GM18498 (cell line): ENCODE data around the gene AGBL1.

Source experiments
- ATAC-seq: cut with Tn5 transposase; IDR thresholded peaks from one replicate; pipeline ENCODE4 v1.9.1; 2021; ENCODE audit warnings: mild to moderate bottlenecking, moderate library complexity; ENCODE audit not compliant: unreplicated experiment

The AGBL1 gene

DNA sequence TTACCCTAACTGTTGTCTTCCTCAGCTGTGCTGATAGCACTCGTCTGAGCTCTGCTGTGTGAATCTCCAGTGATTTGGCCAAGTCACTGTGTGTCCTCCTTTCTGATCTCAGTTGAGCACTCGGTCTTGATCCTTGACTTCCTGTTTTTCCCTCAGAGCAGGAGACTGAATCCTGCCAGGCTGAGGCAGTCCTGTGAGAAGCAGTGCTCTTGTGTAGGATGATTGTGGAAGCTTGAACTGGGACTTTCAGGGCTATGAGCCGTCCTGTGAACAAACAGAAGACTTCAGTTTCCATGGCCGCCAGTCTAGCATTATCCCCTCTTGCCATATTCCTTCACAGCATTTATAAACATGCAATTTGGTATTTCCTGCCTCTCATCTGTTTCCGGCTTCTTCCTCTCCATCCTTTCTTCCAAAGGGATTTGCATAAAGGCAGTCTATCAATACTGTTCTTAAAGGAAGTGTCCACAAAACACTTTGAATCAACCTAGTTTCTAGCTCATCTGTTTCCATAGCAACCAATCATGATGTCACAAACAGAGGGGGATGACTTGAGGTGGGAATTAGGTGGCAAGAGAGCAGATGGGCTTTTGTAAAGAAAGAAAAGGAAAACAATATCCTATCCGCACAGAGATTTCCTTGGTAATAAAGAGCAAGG, 237.2 kb downstream of the AGBL1 start:
- no peak for ATAC-seq

DNA sequence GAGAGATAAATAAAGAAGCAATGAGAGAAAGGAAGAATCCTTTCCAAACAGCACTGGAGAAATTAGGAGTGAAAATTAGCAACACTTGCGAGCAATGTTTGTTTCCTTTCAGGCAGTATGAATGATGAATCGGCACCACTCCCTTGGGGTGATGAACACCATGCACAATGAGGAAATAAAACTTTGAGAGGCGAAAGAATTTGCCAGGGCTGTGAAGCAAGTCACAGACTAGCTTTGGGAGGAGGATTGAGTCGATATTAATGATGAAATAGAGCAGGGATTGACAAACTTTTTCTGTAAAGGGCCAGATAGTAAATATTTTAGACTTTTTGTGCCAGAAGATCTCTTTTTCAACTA, 237.7 kb downstream of the AGBL1 start:
- ATAC-seq, result no peak

DNA sequence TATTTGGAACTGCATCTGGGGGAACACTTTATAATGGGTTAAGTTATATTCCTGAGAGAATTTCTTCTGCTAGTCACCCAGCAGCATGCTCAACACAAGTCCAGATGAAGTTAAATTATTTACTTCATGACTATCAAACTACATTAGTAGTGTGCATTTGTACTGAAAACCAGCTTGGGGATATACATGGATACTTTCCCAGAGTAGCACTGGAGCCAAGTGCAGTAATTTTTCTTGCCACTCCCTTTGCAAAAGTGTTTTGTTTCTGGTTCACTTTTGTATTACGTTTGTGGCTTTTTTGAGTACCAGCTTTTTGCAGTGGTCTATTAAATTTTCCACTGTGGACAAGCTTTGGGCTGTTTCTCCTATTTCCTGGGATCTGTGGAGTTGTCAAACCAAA, 243.0 kb downstream of the AGBL1 start:
- ATAC-seq, result no peak

DNA sequence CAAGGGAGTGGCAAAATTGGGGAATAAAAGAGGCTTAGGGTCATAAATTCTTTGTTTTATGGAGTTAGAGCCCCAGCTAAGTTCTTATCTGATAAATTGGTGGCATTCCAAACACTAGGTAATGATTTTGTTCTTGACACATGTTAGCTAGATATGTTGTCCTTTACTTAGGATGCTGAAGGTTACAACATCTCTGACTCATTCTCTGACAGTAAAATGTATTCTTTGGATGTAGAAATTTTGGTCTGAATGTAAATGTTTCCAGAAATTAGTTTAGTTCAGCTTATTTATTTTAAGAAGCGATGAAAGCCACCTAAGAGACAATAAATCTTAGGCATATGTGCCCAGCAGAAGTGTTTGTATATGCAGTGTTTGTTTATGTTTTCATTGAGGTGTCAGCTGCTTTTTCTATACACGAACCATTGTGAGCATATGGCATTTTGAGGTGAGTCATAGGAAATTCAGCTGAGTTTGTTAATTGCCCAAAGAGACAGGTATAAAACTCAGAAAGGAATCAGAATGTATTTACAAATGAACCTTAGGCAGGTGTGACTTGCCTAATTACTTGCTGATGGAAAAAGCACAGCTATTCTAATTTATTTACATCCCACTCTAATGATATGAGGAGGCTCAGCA, 247.7 kb downstream of the AGBL1 start:
- no peak for ATAC-seq

DNA sequence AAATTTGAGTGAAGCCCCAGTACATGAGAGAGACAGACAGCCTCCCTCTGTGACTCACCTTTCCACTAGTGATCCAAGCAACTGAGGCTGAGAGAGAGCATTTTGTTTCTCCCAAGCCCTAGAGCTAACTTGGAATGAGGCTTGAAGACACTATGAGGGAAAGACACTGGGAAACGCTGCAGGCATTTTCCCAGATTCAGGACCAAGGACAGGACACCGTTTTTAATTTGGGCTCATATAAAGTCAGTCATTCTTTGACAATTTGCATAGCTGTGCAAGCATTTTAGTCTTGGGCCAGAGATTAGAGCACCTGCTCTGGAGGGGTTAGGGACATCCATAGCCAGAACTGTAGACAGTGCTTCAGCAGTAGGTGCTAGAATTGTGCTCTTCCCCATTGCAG, 249.0 kb downstream of the AGBL1 start:
- ATAC-seq, result no peak

DNA sequence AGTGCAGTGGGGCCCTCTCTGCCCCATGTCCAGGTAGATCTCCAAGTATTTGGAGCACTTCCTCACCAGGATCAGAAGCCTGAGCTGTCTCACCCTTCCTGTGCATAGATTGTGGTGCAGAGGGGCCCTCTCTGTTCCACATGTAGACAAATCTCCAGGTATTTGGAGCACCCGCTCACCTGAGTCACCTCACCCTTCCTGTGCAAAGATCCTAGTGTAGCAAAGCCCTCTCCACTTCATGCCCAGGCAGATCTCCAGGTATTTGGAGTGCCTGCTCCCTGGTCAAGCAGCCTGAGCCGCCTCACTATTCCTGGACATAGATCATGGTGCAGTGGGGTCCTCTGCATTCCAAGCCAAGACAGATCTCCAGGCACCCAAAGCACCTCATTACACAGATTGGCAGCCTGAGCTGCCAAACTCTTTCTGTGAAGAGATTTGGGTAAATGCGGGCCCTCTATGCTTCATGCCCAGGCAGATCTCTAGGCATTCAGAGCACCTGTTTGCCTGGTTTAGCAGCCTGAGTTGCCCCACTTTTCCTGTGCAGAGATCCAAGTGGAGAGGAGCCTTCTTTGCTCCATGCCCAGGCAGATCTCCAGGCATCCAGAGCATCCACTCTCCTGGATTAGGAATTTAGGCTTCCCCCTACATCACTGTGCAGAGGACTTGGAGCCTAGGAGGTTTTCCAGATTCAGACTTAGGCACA, 249.8 kb downstream of the AGBL1 start:
- ATAC-seq, result no peak

DNA sequence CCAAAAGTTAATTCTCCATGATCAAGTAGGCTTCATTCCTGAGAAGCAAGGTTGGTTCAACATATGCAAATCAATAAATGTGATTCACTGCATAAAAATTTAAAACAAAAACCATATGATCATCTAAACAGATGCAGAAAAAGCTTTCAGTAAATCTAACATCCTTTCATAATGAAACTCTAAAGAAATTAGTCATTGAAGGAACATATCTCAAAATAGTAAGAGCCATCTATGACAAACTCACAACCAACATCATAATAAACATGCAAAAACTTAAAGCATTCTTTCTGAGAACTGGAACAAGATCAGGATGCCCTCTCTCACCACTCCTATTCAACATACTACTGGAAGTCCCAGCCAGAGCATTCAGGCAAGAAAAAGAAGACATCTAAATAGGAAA, 254.1 kb downstream of the AGBL1 start:
- no peak for ATAC-seq

DNA sequence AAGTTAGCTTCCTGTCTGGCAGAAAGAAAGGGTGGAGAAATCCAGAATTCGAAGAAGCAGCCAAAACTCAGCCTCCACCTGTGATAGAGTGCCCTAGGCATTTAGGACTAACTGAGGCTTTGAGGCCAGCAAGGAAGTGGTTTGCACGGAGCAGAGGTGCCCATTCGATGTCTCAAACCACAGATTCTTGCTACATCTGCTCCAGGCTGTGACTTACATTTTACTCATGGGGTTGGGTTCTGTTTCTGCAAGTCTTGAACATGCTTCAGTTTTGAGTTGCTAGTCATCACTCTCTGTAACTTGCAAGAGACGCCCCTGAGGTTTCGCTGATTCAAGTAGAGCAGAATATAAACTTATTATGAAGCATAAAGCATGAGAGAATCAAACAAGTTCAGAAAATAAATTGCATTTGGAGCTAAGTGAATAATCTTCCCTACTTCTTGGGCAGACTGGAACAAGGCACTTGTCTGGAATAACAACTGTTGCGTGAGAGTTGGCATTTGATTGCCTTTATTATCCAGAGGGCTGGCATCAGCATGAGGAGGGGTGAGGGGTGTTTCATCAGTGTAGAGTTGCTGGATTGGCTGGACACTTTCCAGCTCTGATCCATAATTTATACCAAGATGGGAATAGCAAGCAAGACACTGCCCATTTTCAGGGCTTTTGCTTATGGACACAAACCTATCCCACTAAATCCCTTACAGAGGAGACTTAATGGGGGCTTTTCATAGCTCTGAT, 256.5 kb downstream of the AGBL1 start:
- no peak for ATAC-seq

DNA sequence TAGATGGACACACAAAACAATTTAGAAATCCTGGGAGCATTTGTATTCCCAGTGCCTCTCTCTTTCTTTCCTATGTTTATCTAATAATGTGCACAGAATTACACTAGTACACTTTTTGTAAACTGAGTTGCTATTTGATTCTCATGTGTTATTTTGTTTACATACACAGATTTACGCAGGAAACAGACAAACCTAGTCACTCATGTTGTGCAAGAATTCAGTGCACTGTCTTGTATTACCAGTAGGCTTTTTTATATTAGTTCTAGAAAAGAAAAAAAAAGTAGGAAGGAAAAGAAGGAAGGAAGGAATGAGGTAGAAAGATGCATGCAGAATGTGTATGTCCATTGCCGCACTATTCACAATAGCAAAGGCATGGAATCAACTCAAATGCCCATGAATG, 257.4 kb downstream of the AGBL1 start:
- ATAC-seq, result no peak

DNA sequence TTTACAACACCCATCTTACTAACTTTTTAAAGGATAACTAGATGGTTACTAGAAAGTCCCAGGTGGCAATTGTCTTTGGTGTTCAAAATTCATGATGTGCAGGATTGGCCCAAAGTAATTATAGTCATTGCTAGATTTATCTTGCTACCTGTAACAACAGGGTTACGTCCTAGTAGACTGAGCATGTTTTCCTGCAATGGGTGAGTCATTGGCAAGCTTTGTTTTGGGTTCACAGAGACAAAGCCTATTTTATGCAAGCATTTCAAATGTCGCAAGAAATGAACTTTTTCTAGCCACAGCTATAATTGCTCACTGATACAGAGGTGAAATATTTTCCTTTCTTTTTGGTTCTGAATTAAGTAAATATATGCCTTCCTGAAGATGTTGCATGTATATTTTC, 267.6 kb downstream of the AGBL1 start:
- ATAC-seq, result no peak

DNA sequence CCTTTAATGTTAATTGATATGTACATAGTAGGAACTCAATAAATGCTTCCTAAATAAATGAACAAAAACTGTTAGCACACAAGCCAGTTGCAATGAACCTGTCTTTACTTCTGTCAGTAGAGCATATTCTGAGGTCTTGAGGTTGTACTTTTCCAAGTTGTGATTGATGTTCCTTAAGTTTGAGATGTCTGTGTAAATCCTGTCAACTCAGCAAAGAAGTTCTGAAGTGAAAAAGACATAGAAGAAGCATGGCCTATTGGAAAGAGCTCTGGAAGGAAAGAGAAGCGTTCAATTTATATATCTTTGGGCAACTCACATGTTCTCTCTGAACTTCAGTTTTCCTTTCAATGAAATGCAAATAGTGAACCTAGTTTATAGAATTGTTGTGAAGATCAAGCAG, 269.9 kb downstream of the AGBL1 start:
- ATAC-seq, result no peak

DNA sequence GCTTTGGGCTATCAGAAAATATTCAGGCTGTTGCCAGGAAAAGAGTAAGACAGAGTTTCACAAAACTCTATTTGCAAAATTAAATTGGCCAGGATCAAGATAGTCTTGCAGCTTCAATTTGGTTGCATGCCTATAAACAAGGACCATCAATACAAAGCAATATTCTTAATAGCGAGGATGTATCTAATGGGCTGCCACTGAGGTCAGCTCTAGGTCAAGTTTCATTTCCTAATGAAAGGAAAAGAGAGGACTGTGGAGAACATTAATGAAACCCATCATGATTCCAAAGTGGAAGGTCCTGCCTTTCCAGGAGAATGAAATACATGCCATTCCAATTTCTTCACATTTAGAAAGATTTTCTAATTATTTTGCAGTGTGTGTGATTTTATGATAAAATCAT, 273.5 kb downstream of the AGBL1 start:
- no peak for ATAC-seq

DNA sequence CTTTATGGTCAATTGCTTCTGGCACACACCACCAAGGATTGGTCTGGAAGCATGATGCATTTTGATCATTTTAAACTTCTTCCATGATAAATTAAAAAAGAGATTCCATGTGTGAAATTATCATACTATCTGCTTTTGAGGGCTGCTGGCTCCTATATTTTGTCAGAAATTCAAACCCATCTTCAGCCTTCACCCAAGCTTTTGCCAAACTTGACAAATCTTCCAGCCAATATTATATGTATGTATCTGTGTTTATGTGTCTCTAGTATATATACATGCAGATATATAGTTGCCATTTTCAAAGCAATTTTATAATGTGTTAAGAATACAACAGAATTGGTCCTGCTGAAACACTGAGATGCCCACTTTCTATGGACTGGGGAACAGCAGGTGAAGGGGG, 275.7 kb downstream of the AGBL1 start:
- no peak for ATAC-seq

DNA sequence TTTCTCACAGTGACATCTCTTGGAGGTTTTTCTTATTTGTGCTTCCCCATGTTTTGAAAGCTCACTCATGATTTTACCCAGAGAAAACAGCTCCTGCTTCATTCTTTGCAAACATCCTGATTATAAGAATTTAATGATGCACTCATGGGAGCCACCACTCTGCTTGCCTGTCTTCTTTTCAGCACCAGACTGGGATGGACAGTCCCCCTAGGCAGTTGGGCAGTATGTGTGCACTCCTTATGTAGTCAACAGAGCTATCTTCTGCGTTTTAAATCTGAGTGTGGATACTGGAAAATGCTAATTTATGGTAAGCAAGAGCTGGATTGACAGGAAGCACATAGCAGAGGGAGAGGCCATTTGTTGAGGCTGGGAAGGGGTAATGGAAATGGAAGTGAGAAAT, 276.1 kb downstream of the AGBL1 start:
- ATAC-seq, result no peak

DNA sequence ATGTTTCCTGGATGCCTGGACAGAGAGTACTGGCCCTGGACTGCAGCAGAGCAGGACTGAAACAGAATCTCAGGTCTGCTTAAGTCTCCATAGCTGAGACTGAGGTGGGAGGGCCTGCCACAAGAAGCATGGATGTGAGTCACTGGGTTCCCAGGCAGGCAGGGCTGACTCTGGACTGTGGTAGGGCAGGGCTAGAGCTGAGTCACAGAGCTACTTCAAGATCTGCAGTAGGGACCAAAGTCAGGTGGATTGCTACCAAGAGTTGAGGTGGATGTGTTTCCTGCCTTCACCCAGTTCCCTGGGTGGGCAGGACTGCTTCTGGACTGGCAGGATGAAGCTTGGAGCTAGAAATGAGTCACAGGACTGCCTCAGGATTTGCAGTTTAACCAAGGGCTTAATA, 282.9 kb downstream of the AGBL1 start:
- no peak for ATAC-seq

DNA sequence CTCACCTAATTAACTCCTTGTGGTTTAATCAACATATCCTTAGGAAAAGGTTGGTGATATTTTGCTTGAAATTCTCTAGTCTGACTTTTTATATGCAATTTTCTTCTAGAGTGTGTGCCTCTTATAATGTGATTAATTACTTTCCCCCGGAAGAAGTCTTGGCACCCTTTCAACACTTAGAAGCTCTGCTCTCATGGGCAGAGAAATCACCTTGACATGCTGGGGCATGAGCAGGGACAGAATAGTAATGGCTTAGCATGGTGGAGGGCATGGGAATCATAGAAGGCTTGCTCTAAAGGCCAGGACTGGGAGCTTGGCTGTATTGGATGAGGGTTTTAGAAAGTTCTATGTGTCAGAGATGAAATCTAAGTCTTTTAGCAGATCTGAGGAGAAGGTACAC, 293.5 kb downstream of the AGBL1 start:
- no peak for ATAC-seq

DNA sequence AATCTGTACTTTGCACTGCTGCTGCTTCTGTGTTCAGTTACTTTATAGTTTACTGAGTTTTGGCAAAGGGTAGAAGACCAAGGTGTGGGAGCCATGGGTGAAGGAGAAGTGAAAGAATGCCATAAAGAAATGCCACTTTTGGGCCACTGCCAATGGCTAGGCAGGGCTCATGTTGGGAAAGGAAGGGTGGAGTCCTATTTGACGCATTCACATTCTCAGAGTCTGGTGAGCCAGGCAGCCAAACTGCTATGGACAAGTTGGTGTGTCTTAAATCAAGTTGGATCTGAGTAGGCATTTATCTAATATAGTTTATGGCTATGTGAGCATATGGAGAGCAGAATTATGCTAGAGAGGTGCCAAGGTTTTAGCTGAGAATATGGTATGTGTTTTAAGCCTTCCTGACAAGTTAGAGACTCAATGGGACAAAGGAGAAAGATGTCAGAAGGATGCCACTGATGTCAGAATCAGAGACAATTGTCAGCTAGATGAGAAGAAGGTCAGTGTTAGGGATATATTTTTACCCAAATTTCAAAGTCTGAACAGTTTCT, 296.1 kb downstream of the AGBL1 start:
- ATAC-seq, result no peak

DNA sequence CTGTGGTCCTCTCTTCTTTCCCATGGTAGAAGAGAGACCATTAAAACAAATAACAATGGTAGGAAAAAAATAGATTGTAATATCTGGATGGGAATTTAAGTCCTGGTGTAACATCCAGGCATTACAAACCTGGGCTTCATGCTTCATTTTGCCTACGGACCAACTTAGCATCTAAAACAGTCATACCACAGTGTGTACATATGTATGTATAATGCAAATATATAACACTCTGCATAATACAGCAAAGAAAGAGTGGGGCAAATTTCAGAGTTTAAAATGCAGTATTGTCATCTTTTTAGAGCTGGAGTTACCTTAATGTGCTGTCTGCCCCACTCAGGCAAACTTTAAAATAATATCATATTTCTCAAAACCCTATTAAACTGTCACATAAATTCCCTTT, 298.2 kb downstream of the AGBL1 start:
- ATAC-seq, result no peak

DNA sequence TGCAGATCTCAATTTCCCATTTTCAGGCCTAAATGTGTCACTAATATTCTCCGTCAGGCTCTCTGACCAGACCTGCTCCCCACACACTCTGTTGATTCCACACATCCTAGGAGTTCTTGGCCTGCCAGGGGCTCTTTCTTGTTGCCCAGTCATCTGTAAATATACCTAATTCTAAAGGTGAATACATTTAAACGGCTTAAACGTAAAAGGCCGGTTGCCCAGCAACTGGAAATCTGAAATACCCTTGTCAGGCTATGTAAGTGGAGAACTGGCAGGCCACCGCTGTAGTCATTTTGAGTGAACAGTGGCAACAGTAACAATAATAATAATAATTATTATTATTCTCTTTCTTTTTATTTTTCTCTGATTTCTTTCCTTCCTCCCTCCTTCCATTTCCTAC, 302.7 kb downstream of the AGBL1 start:
- no peak for ATAC-seq

DNA sequence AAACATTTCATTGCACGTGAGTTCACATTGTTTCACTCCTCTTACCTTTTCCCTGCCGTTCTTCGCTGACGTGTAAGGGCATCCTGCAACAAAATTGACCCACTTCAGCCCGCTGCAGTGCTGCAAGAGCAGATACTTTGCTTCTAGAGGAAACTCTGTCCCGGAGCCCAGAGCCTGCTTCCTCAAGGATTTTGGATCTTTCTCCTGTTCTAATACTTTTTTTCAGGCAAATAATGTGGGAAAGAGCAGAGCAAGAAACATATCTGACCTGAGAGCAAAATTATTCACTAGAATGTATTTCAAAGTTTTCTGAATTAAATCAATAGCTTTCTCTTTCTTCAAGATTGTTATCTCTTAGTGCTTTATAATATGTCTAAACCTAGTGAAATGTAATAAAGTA, 303.9 kb downstream of the AGBL1 start:
- ATAC-seq, result no peak

DNA sequence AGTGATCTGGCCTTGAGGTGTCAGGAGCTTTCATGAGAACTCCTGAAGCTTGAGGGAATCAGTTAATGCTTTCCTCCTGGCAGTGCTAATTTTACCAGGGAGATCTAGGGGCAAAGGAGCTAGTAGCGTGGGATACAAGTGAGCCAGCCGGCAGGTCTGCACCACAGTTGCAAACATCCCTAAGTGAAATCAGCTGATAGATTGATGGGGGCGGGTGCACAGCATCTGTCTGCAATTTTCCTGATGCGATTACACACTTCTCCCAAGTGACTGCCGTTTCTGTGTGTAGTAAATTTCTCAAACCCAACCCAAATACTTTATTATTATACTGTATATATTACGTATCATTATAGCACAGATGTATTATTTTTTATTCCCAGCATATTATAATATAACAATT, 304.5 kb downstream of the AGBL1 start:
- ATAC-seq, result no peak

DNA sequence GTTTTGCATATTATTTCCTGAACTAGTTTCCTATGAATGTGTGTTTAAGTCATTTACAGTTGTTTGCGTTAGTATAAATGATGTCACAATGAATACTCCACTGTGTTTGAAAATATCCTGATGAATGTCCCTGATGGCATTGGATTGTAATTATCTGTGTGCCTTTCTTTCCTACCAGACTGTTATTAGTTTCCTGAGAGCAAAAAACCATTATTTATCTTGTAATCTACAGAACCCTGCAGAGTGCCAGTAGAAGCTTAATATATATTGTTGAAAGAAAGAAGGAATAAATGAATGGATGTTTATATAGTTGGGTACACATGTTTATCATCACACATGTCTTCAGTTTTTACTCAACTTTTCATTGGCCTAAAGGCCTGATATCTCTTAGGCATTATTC, 312.6 kb downstream of the AGBL1 start:
- no peak for ATAC-seq
